ENCODE results near the gene C16orf74.

C16orf74 gene

DNA sequence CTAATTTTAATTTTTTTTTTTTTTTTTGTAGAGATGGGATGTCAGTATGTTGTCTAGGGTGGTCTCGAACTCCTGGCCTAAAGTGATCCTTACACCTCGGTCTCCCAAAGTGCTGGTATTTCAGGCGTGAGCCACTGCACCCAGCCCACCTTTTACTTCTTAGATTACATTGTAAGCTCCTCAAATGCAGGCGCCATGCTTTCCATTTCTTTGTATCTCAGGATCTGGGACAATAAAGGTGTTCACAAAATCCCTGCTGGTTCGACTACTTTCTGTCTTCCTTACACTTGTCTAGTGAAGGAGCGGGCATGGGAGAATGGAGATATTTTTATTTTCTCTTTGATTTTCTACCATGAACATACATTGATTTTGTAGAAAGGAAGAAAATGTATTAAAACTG lies 23.2 kb upstream of the C16orf74 start:
- no peak for DNase-seq

DNA sequence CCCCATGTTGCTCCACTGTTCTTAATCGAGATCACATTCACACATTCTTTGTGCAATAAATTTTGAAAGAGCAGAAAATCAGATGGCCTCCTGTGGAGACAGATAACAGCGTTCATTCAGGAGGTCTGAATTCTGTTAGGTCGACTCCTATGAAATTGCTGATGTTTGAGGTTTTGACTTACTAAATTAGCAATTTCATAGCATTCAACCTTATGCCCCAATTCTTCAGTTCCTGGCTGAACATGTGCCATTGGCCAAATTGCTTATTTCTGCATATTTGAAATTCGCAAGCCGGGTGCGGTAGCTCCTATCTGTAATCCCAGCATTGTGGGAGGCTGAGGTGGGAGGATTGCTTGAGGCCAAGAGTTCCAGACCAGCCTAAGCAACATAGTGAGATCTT lies 22.1 kb upstream of the C16orf74 start:
- no peak for DNase-seq

GRCh38 chr16:85770741-85771140 lies 19.8 kb upstream of the C16orf74 start:
- no peak for DNase-seq

- DNase-seq: no peak
Observed at GRCh38 chr16:85768199-85768598, 17.3 kb upstream of the C16orf74 start.

DNA sequence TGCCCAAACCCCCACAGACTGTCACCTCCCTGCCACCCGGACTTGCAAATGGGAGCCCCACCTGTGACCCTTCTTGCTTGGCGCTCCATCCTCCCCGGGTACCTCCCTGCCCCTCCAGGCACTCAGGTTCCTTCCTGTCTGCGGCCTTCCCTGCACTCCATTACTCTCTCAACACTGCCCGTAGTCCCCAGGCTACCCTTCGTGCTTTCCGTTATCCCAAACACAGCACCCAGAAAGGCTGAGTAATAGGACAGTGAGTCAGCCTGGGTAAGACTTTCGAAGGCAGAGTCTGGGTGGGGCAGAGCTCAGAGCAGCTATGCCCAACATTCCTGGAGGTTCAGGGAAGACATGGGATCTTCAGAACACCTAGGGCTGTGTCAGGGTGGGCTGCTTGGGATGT lies 16.6 kb upstream of the C16orf74 start:
- DNase-seq: no peak

- no peak for DNase-seq
Observed at GRCh38 chr16:85765767-85766166, 14.9 kb upstream of the C16orf74 start.

- no peak for DNase-seq
Observed at GRCh38 chr16:85765211-85765610, 14.3 kb upstream of the C16orf74 start.

GRCh38 chr16:85763616-85764015 lies 12.7 kb upstream of the C16orf74 start:
- DNase-seq: no peak

DNA sequence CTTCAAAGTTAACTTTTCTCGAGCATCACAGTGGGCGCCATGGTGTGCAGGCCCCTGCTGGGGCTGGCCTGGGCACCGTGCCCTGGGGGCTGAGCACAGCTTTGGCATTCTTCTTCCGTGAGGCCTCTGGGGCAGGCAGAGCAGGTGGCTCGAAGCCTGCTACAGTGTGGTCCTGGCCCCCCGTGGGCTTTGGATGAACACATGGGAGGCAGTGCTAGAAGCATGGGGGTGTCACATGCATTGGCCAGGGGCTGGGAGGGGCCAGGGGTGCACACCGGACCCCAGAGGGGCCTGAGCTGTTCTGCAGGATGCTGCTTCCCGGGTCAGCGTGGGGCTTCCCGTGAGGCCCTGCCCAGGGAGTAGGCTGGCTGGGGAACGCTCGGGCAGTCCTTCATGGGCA lies 12.1 kb upstream of the C16orf74 start:
- DNase-seq: no peak

DNA sequence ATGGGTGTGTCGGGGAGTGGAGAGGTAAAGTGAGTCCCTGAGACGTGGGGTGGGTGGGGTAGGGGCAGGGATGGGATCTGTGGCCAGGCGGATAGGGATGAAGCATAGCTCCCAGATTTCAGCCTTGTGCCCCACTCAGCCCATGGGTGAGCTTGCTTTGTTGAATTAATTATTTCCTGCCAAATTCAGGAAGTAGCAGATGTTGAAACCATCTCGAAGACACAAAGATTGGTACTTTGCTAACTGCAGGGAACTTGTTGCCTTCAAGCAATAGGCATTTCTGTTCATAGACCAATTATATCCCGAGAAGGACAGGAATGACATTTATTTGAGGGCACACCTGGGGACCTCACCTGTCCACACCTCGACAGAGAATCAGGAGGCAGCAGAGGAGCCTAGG lies 11.0 kb upstream of the C16orf74 start:
- no peak for DNase-seq

DNA sequence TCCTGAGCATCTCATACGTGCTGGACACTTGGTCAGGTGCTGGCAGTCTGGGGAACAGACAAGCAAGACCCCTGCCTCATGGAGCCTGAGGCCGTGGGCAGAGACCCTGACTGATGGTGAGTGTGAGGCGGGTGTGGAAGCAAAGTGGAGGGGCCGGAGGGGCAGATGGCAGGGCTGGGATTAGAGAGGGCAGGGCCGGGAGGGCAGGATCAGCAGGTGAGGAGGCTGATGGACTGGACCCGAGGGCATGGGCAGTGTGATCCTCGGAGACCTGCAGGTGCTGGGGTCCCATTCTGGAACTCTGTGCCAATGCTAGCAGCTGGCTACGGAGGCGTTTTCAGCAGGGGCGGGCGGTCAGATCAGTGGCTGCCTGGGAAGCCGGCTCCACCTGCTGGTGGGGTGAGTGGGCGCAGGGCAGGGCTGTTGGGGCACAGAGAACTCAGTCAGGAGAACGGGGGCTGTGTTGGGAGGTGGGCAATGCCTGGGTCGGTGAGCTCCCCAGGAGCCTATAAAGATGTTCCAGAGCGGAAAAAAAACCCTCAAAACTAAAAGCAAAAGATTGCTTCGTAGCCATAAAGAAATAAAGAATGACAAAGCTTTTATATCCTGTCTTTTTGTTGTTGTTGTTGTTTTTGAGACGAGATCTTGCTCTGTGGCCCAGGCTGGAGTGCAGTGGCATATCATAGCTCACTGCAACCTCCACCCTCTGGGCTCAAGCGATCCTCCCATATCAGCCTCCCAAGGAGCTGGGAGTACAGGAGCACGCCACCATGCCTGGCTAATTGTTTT lies 8.9 kb upstream of the C16orf74 start:
- peak in 1 of 2 experiments; percentile 28 for DNase-seq

DNA sequence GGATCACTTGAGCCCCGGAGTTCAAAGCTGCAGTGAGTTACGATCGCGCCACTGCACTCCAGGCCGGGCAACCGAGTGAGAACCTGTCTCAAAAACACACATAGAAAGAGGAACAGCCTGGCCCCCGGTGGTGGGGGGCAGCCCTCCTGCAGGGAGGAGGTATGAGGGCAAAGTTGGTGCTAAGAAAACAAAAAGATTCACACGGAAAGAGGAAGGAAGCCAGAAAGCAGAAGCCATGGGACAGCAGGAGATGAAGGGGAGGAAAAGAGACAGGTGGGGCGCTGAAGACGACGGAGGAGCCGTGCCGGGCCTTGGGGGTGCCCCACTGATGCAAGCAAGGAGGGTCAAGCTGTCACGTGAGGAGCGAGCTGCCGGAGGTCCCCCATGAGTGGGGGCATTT lies 8.2 kb upstream of the C16orf74 start:
- DNase-seq: no peak

DNA sequence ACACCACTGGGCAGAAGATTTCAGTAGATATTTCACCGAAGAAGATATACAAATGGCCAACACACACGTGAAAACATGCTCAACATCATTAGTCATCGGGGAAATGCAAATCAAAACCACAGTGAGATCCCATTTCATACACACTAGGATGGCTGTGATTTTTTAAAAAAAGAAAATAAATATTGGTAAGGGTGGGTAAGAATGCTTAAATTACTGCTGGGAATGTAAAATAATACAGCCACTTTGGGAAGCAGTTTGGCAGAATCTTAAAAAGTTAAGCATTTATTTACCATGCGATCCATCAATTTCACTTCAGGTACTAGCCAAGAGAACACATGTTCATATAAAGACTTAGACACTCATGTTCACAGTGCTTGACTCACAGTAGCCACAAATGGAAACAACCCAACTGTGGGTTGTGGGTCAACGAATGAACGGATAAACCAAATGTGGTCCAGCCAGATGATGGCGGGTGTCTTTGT lies 6.5 kb upstream of the C16orf74 start:
- peak in 1 of 2 experiments; percentile 34 for DNase-seq

- DNase-seq: no peak
Observed at GRCh38 chr16:85755929-85756768, 5.3 kb upstream of the C16orf74 start.

DNA sequence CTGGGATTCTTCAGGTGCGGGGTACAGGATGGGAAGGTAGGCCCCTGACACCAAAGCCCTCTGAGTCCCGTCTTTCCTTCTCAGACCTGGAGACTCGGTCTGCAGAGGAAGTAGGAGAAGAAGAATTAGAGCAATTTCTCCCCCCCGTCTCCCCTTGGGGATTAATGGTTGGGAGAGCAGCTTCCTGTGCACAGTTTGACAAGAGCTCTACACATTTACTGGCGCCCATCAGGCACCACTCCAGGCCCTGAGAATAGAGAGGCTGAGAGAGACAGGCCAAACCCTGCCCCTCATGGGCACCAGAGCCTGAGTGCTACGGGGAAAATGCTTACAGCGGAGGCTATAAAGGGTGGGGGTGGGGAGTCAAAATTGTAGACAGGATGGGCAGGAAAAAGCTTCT lies 3.5 kb upstream of the C16orf74 start:
- no peak for DNase-seq

- DNase-seq: no peak
Observed at GRCh38 chr16:85753976-85754375, 3.1 kb upstream of the C16orf74 start.

GRCh38 chr16:85753559-85753958 lies 2.7 kb upstream of the C16orf74 start:
- DNase-seq: no peak

DNA sequence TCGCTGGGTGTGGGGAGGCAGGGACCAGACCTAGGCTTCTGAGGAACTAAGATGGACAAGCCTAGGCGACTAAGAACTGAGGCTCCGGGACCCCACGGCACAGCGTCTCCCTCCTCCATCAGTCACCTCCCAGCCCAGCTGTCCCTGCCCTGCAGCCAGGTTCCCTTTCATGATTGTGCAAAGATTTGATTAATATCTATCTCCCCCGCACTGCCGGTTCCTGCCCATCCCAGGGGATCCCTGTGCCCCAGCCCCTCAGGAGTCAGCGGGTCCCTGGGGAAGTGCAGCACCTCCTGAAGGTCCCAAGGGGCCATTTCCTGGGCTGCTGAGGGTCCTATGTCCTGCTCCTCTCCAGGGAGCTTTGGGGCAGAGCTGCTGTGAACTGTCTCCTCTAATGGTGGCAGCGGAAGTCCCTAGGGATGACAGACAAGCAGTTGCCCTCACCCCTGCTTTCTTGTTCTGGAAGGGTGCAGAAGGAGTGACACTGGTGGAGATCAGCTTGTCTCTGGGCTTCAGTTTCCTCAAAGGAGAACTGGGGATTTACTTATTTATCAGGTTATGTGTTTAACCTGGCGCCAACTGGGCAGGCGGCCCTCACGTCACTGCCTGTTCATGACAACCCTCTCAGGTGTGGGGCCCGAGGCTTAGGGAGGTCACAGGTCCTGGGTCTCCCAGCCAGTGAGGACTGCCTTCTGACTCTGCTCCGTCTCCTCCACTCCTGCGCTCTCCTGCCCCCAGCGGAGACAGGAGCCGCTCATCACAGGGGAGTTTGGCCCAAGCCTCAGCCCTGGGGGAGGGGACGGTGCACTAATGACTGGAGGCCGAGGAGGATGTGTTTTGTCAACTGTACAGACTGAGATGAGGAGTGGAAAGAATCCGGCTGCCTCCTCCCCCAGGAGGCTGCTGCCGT lies 1.9 kb upstream of the C16orf74 start:
- DNase-seq: peak in 1 of 2 experiments; percentile 45

DNA sequence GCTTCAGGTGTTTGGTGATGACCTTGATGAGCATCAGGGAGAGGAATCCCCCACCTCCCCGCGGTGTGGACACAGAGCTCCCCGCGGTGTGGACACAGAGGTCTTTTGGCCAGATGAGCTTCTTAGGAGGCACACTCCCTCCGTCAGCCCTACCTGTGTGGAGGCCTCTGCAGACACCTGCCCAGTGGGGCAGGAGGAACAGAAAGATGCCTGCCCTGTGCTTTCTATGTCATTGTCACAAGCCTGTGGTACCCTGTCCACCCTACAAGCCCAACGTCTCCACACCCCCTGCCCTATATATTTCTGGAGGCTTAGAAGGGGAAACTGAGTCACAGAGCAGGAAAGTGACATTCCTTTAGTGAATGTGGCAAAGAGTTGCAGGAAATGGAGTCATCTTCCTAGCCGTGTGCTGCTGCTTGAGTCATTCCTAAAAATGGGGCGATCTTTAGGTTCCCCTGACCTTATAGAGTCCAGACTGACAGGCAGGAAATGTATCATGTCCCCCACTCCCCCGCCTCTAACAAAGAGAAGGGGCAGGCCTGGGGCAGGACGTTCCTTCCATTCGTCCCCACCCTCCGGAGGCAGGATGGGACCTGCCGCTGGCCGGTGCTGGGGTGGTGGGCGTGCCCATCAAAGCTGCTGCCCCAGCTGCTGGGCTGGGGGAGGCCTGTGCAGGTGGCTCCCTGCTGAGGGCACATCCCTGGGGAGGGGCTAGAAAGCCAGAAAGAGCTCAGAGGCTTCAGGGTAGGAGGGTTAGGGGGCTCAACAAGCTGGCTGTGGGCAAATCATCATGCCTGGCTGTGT lies 1.0 kb upstream of the C16orf74 start:
- DNase-seq: peak in 1 of 2 experiments; percentile 43

DNA sequence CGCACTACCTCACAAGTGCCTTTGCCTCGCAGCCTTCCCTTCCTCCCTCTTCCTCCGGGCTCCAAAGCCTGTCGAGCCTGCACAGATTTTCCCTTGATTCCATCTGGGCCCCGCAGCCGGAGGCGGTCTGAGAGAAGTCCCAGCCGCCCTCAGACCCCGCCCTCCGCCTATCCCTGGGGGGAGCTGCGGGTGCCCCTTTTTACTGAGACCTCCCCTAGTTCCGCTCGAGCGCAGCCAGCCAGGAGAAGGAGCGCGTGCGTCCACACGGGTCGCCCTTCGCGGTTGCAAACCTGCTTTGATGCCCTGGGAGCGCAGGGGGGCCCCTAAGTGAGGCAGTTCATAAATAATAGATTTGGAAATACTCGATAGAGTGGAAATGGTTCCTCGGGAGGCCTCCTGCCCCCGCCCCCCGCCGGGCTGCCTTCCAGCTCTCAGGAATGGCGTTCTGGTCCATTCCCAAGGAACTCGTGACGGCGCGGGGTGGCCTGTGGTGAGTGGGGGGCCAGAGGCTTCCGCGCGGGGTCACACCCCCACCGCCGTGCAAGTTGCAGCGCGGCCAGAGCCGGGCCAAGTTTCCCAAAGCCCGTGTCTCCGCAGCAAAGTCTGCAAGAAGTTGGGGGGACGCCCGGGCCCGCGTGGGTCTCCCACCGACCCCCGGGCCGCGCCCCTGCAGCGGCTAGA lies 610 bp downstream of the C16orf74 start:
- no peak for DNase-seq

DNA sequence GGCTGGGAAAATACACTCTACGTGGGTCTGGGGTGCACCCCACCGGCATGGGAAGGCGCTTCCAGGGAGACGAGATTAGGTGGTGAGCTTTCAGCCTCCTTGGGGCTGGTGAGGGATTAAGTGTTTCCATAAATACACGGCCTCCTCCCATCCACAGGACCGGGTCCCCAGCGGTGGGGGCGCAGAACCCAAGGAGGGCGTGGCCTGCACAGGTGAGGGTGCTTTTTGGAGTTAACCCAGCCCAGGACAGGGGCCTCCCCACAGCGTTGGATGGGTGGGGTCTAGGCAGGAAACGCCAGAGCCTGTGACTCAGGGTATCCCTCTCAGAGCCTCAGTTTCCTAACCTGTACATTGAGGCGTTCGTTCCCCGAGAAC lies 1.1 kb downstream of the C16orf74 start:
- DNase-seq: no peak
